SK-N-SH (cell line): ENCODE results near the gene MCCD1. TPM values are rescaled to one million over a fixed set of nuclear protein-coding genes. Genes with fewer than 3 reads are reported as not detected.

Source experiments
- CTCF ChIA-PET: fragments of 300-600, 350-600 bp; formaldehyde crosslinking; extraction: SDS; loops from one replicate; lab custom pipeline; 2021; lab: Yijun Ruan, JAX
- POLR2A ChIA-PET: fragments of 350-600 bp; sonication (Branson Sonifier 250); formaldehyde crosslinking; extraction: SDS; loops from one replicate; lab custom pipeline; 2020; ENCODE audit warnings: antibody characterized with exemption, inconsistent platforms; lab: Yijun Ruan, JAX
- DNase-seq: peaks from one replicate; pipeline ENCODE4 v3.0.0; 2012
- H2AFZ ChIP-seq: fragments of 200-600 bp; sonication (generic); 2 replicates; pipeline ENCODE4 v1.8.1; 2016; ENCODE audit warnings: antibody characterized with exemption, mild to moderate bottlenecking, low read depth
- H3F3A ChIP-seq: fragments of 200-600 bp; sonication (generic); replicated peaks from 2 replicates; pipeline ENCODE3; 2016; ENCODE audit warnings: antibody characterized with exemption, mild to moderate bottlenecking; ENCODE audit not compliant: insufficient read depth
- H3K27ac ChIP-seq, 2 experiments: fragments of 200-500 bp in 1 of 2; fragments of 200-600 bp in 1 of 2; sonication (Bioruptor generic) in 1 of 2; sonication (generic), shearing (Covaris generic) in 1 of 2; 2 replicates each; pipeline versions ENCODE4 v1.5.1 to v1.6.1; 2014 to 2016; ENCODE audit warnings: low read depth in 2 of 2, inconsistent platforms in 1 of 2, low read length in 1 of 2, mild to moderate bottlenecking in 1 of 2, mixed read lengths in 1 of 2
- H3K27me3 ChIP-seq: fragments of 200-600 bp; sonication (generic), shearing (Covaris generic); 2 replicates; pipeline ENCODE4 v1.6.1; 2016; ENCODE audit warnings: mixed run types; ENCODE audit not compliant: insufficient read depth
- H3K36me3 ChIP-seq, 2 experiments: fragments of 200-500 bp in 1 of 2; fragments of 200-600 bp in 1 of 2; sonication (Bioruptor generic) in 1 of 2; sonication (generic) in 1 of 2; replicated peaks in 1 of 2; 2 replicates each; pipeline versions ENCODE3 to v1.5.1; 2014 to 2016; ENCODE audit warnings: low read length in 1 of 2, mild to moderate bottlenecking in 1 of 2; ENCODE audit not compliant: insufficient read depth in 2 of 2, control insufficient read depth in 1 of 2
- H3K4me1 ChIP-seq, 2 experiments: fragments of 200-500 bp in 1 of 2; fragments of 200-600 bp in 1 of 2; sonication (Bioruptor generic) in 1 of 2; sonication (generic), shearing (Covaris generic) in 1 of 2; 2 replicates each; pipeline versions ENCODE4 v1.5.1 to v1.6.1; 2014 to 2016; ENCODE audit warnings: low read depth in 1 of 2, low read length in 1 of 2, mixed run types in 1 of 2; ENCODE audit not compliant: insufficient read depth in 2 of 2, control insufficient read depth in 1 of 2
- H3K4me2 ChIP-seq: fragments of 200-600 bp; sonication (generic), shearing (Covaris generic); 2 replicates; pipeline ENCODE4 v1.6.1; 2017; ENCODE audit warnings: mixed run types
- H3K4me3 ChIP-seq, 2 experiments: fragments of 200-500 bp in 1 of 2; fragments of 200-600 bp in 1 of 2; sonication (Bioruptor generic) in 1 of 2; sonication (generic), shearing (Covaris generic) in 1 of 2; 2 replicates each; pipeline versions ENCODE4 v1.5.1 to v1.8.1; 2014 to 2016; ENCODE audit warnings: low read depth in 2 of 2, inconsistent platforms in 1 of 2, low read length in 1 of 2, mild to moderate bottlenecking in 1 of 2, mixed read lengths in 1 of 2, moderate library complexity in 1 of 2
- H3K79me2 ChIP-seq: fragments of 200-600 bp; sonication (generic); 2 replicates; pipeline ENCODE4 v1.8.1; 2017; ENCODE audit warnings: mild to moderate bottlenecking; ENCODE audit not compliant: insufficient read depth
- H3K9ac ChIP-seq: fragments of 200-600 bp; sonication (generic); 2 replicates; pipeline ENCODE4 v1.6.1; 2017; ENCODE audit warnings: mixed run types
- H3K9me2 ChIP-seq: fragments of 200-600 bp; sonication (generic); 2 replicates; pipeline ENCODE4 v1.6.1; 2017; ENCODE audit warnings: mixed run types
- H3K9me3 ChIP-seq: fragments of 200-600 bp; sonication (generic); 2 replicates; pipeline ENCODE4 v1.6.1; 2017; ENCODE audit warnings: mixed run types, mild to moderate bottlenecking, moderate library complexity
- H4K20me1 ChIP-seq: fragments of 200-600 bp; sonication (generic); 2 replicates; pipeline ENCODE4 v1.6.1; 2017; ENCODE audit warnings: mild to moderate bottlenecking, mixed run types; ENCODE audit not compliant: insufficient read depth
- CHD2 ChIP-seq: fragments of 150-350 bp; IDR thresholded peaks from 2 replicates; pipeline ENCODE4 v1.6.1; 2018; ENCODE audit warnings: low read length; ENCODE audit not compliant: partially characterized antibody
- EP300 ChIP-seq, 2 experiments: IDR thresholded peaks; 2 replicates each; pipeline versions ENCODE4 v1.4.0 to v1.6.1; 2012; ENCODE audit warnings: borderline replicate concordance in 1 of 2, low read depth in 1 of 2, low read length in 1 of 2
- FOSL2 ChIP-seq: IDR thresholded peaks from 2 replicates; pipeline ENCODE4 v1.4.0; 2012; ENCODE audit warnings: low read depth, mild to moderate bottlenecking, moderate library complexity, borderline replicate concordance
- FOXJ3 ChIP-seq: sonication (generic); formaldehyde crosslinking; IDR thresholded peaks from 2 replicates; pipeline ENCODE4 v1.5.1; 2020; ENCODE audit warnings: mild to moderate bottlenecking, missing genetic modification reagents
- FOXM1 ChIP-seq: IDR thresholded peaks from 2 replicates; pipeline ENCODE4 v1.4.0; 2012; ENCODE audit warnings: low read depth, mild to moderate bottlenecking
- JUND ChIP-seq: IDR thresholded peaks from 2 replicates; pipeline ENCODE4 v1.4.0; 2012
- MXI1 ChIP-seq: IDR thresholded peaks from 2 replicates; pipeline ENCODE4 v1.6.1; 2012; ENCODE audit warnings: mild to moderate bottlenecking, low read depth, low read length, improper control_type of control experiment
- NFIC ChIP-seq: IDR thresholded peaks from 2 replicates; pipeline ENCODE4 v1.4.0; 2012; ENCODE audit warnings: borderline replicate concordance
- RFX5 ChIP-seq: IDR thresholded peaks from 2 replicates; pipeline ENCODE4 v1.6.1; 2012; ENCODE audit warnings: mild to moderate bottlenecking, improper control_type of control experiment, low read length
- SMC3 ChIP-seq: IDR thresholded peaks from 2 replicates; pipeline ENCODE4 v1.6.1; 2012; ENCODE audit warnings: low read depth, low read length, improper control_type of control experiment
- TCF12 ChIP-seq: IDR thresholded peaks from 2 replicates; pipeline ENCODE4 v1.4.0; 2012
- TEAD4 ChIP-seq: IDR thresholded peaks from 2 replicates; pipeline ENCODE4 v1.4.0; 2012; ENCODE audit warnings: mild to moderate bottlenecking, borderline replicate concordance; ENCODE audit not compliant: insufficient read depth
- WGBS: methylation state at CpG from one replicate; pipeline ENCODE4 v1.1.6; 2017; ENCODE audit warnings: low lambda C conversion rate; 5-methylcytosine and 5-hydroxymethylcytosine counted together
- polyA plus RNA-seq, 3 experiments: library from polyadenylated mRNA; depleted of rRNA; stranded (reverse); fragments of >200 nt; gene quantifications; 2 replicates each; pipeline ENCODE4 v1.2.3, GENCODE V29; 2012
- TF ChIP-seq, protein P1 (sequence below): fragments of 150-350 bp; IDR thresholded peaks from 2 replicates; pipeline ENCODE4 v1.6.1; 2017; ENCODE audit warnings: antibody characterized with exemption, low read length, low read depth, borderline replicate concordance
- TF ChIP-seq, protein P2 (sequence below): fragments of 200-600 bp; sonication (generic); IDR thresholded peaks from 2 replicates; pipeline ENCODE4 v1.6.1; 2017; ENCODE audit warnings: antibody characterized with exemption, mild to moderate bottlenecking, moderate library complexity
- TF ChIP-seq, protein P3 (sequence below): IDR thresholded peaks from 2 replicates; pipeline ENCODE4 v1.6.1; 2012; ENCODE audit warnings: mild to moderate bottlenecking, low read depth, low read length, moderate library complexity

The MCCD1 gene
- polyA plus RNA-seq, 1 of the 3 experiments (the other 2 are of a cell fraction) = not detected

DNA sequence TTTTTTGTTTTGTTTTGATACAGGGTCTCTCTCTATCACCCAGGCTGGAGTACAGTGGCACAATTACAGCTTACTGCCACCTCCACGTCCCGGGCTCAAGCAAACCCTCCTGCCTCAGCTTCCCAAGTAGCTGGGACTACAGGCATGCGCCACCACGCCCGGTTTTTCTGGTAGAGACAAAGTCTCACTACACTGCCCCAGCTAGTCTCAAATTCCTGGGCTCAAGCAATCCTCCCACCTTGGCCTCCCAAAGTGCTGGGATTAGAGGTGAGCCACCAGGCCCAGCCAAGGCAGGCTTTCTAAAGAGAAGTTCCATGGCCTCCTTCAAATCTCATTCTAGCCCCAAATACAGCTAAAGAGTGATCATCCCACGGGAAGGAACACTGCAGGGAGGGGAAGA, 5.2 kb downstream of the MCCD1 start:
- ChIA-PET CTCF (interaction anchor here (0.9 to 2.5 kb wide), 3 partner anchors 12 to 65 kb away, joined by 3 to 8 read pairs (median 3); partner anchors contain the start of gene ATP6V1G2), POLR2A (interaction anchor here (1.0 kb wide), 1 partner anchor 8 kb away, joined by 3 read pairs; no protein-coding TSS in a partner anchor)
- TF ChIP-seq TEAD4 (no peak), RFX5 (no peak), FOXJ3 (CRISPR knock-in tag) (no peak), JUND (no peak), TCF12 (no peak), CHD2 (no peak), MXI1 (no peak), FOXM1 (no peak), FOSL2 (no peak), SMC3 (no peak), EP300 (IDR thresholded peaks at IDR 0.05; ENCODE audit: borderline replicate concordance in 1 of 2, low read depth in 1 of 2, low read length in 1 of 2) (no peak), NFIC (no peak)
- TF ChIP-seq, protein P1, sequence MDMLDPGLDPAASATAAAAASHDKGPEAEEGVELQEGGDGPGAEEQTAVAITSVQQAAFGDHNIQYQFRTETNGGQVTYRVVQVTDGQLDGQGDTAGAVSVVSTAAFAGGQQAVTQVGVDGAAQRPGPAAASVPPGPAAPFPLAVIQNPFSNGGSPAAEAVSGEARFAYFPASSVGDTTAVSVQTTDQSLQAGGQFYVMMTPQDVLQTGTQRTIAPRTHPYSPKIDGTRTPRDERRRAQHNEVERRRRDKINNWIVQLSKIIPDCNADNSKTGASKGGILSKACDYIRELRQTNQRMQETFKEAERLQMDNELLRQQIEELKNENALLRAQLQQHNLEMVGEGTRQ = no peak
- TF ChIP-seq, protein P2, sequence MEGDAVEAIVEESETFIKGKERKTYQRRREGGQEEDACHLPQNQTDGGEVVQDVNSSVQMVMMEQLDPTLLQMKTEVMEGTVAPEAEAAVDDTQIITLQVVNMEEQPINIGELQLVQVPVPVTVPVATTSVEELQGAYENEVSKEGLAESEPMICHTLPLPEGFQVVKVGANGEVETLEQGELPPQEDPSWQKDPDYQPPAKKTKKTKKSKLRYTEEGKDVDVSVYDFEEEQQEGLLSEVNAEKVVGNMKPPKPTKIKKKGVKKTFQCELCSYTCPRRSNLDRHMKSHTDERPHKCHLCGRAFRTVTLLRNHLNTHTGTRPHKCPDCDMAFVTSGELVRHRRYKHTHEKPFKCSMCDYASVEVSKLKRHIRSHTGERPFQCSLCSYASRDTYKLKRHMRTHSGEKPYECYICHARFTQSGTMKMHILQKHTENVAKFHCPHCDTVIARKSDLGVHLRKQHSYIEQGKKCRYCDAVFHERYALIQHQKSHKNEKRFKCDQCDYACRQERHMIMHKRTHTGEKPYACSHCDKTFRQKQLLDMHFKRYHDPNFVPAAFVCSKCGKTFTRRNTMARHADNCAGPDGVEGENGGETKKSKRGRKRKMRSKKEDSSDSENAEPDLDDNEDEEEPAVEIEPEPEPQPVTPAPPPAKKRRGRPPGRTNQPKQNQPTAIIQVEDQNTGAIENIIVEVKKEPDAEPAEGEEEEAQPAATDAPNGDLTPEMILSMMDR = no peak
- TF ChIP-seq, protein P3, sequence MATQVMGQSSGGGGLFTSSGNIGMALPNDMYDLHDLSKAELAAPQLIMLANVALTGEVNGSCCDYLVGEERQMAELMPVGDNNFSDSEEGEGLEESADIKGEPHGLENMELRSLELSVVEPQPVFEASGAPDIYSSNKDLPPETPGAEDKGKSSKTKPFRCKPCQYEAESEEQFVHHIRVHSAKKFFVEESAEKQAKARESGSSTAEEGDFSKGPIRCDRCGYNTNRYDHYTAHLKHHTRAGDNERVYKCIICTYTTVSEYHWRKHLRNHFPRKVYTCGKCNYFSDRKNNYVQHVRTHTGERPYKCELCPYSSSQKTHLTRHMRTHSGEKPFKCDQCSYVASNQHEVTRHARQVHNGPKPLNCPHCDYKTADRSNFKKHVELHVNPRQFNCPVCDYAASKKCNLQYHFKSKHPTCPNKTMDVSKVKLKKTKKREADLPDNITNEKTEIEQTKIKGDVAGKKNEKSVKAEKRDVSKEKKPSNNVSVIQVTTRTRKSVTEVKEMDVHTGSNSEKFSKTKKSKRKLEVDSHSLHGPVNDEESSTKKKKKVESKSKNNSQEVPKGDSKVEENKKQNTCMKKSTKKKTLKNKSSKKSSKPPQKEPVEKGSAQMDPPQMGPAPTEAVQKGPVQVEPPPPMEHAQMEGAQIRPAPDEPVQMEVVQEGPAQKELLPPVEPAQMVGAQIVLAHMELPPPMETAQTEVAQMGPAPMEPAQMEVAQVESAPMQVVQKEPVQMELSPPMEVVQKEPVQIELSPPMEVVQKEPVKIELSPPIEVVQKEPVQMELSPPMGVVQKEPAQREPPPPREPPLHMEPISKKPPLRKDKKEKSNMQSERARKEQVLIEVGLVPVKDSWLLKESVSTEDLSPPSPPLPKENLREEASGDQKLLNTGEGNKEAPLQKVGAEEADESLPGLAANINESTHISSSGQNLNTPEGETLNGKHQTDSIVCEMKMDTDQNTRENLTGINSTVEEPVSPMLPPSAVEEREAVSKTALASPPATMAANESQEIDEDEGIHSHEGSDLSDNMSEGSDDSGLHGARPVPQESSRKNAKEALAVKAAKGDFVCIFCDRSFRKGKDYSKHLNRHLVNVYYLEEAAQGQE = no peak
- peaks cover 49% of the 10 kb centered on the region for H3K79me2 ChIP-seq
- no peak overlapping the region for H3K9ac ChIP-seq
- peaks cover 82 to 85% of the 10 kb centered on the region in 2 experiments for H3K36me3 ChIP-seq
- H3K27ac ChIP-seq = no peak overlapping the region; a peak in 1 of 4 replicates
- WGBS = 85% methylated on average over 6 of the region's 6 CpGs
- peaks cover 28% of the 10 kb centered on the region for H3F3A ChIP-seq
- no peak for DNase-seq
- H3K9me3 ChIP-seq = no peaks in the 10 kb centered on the region
- no peak overlapping the region for H2AFZ ChIP-seq
- peaks cover 5 to 8% of the 10 kb centered on the region in 2 experiments; a peak in 3 of 4 replicates for H3K4me1 ChIP-seq
- no peaks in the 10 kb centered on the region for H3K27me3 ChIP-seq
- H4K20me1 ChIP-seq = peaks cover 77% of the 10 kb centered on the region
- H3K4me3 ChIP-seq = no peak overlapping the region
- H3K9me2 ChIP-seq = no peaks in the 10 kb centered on the region
- H3K4me2 ChIP-seq = no peak overlapping the region
